ENCODE data around the gene FSTL5.

GRCh38 chr4:161827013-161827412 is 336.8 kb downstream of the FSTL5 start:
- TF ChIP-seq CTCF (IDR thresholded peaks at IDR 0.05) (no peak), POLR2A (IDR thresholded peaks at IDR 0.05) (no peak)
